Glutamatergic neuron (in vitro differentiated cells): ENCODE data around the gene AP2B1. TPM values are rescaled to one million over a fixed set of nuclear protein-coding genes. Genes with fewer than 3 reads are reported as not detected.

Experiments used
- DNase-seq: peaks from one replicate; pipeline ENCODE4 v3.0.0; 2022
- H3K27ac Mint-ChIP-seq: one replicate; pipeline ENCODE4 v1.8.0; 2020; ENCODE audit warnings: mild to moderate bottlenecking, mixed read lengths, inconsistent platforms; ENCODE audit not compliant: unreplicated experiment
- H3K27me3 Mint-ChIP-seq: one replicate; pipeline ENCODE4 v1.8.0; 2020; ENCODE audit warnings: mild to moderate bottlenecking, moderate library complexity, mixed read lengths, inconsistent platforms; ENCODE audit not compliant: unreplicated experiment
- H3K36me3 Mint-ChIP-seq: one replicate; pipeline ENCODE4 v1.8.0; 2020; ENCODE audit warnings: mild to moderate bottlenecking, mixed read lengths, inconsistent platforms; ENCODE audit not compliant: unreplicated experiment
- H3K4me1 Mint-ChIP-seq: one replicate; pipeline ENCODE4 v1.8.0; 2020; ENCODE audit warnings: mild to moderate bottlenecking, low read depth, mixed read lengths, inconsistent platforms; ENCODE audit not compliant: unreplicated experiment
- H3K4me3 Mint-ChIP-seq: one replicate; pipeline ENCODE4 v1.8.0; 2020; ENCODE audit warnings: mild to moderate bottlenecking, mixed read lengths, inconsistent platforms; ENCODE audit not compliant: unreplicated experiment
- H3K9me3 Mint-ChIP-seq: one replicate; pipeline ENCODE4 v1.8.0; 2020; ENCODE audit warnings: mild to moderate bottlenecking, moderate library complexity, mixed read lengths, inconsistent platforms; ENCODE audit not compliant: unreplicated experiment
- total RNA-seq: library from RNA; stranded (reverse); fragmentation: NEBNext Ultra II Directional; extraction: Animal tissue kit (Norgen Biotek cat#: 25700); gene quantifications from one replicate; pipeline ENCODE4 v1.2.1, GENCODE V29; 2021; ENCODE audit not compliant: unreplicated experiment
- TF ChIP-seq, protein P1 (sequence below): fragments of 200-600 bp; sonication (generic); IDR thresholded peaks from one replicate; pipeline ENCODE4 v1.5.0; 2021; ENCODE audit not compliant: partially characterized antibody, unreplicated experiment

AP2B1 gene
- total RNA-seq, 1 donor from 2014 or later, result 316 TPM

DNA sequence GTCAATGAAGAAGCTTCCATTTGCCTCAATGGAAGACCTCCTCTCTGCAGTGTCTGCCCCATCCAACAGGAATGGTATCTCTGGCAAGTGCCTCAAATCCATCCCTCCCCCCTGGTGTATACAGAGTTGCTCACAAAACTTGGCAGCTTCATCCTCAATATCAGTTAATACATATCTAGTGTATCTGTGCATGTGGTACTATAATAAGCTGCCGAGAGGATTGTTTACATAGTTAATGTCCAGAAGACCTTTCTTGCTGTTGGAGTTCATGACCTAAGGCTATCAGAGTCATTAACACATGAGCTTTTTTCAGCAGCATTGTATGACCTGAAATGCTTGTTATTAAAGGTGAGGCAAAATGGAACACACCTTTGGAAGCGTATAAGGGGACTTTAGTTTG is 130.4 kb downstream of the AP2B1 start:
- H3K9me3 Mint-ChIP-seq, result no peaks in the 10 kb centered on the region
- TF ChIP-seq, protein P1, sequence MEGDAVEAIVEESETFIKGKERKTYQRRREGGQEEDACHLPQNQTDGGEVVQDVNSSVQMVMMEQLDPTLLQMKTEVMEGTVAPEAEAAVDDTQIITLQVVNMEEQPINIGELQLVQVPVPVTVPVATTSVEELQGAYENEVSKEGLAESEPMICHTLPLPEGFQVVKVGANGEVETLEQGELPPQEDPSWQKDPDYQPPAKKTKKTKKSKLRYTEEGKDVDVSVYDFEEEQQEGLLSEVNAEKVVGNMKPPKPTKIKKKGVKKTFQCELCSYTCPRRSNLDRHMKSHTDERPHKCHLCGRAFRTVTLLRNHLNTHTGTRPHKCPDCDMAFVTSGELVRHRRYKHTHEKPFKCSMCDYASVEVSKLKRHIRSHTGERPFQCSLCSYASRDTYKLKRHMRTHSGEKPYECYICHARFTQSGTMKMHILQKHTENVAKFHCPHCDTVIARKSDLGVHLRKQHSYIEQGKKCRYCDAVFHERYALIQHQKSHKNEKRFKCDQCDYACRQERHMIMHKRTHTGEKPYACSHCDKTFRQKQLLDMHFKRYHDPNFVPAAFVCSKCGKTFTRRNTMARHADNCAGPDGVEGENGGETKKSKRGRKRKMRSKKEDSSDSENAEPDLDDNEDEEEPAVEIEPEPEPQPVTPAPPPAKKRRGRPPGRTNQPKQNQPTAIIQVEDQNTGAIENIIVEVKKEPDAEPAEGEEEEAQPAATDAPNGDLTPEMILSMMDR, result no peak
- peaks cover 2% of the 10 kb centered on the region for H3K4me1 Mint-ChIP-seq
- H3K4me3 Mint-ChIP-seq, result no peak overlapping the region
- no peak overlapping the region for H3K27ac Mint-ChIP-seq
- DNase-seq, result no peak
- no peaks in the 10 kb centered on the region for H3K36me3 Mint-ChIP-seq
- no peaks in the 10 kb centered on the region for H3K27me3 Mint-ChIP-seq

DNA sequence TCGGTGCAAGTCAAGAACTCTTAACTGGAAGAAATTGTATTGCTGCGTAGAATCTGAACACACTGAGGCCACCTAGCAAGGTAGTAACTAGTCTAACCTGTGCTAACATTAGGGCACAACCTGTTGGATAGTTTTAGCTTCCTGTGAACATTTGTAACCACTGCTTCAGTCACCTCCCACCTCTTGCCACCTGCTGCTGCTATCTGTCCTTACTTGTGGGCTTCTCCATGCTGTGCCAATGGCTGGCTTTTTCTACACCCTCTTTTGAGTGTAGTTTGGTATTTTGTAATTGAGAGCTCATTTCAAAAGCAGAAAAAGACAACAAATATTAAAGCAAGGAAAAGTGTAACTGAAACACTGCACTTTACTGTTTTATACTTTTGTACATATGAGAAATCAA is 136.6 kb downstream of the AP2B1 start:
- TF ChIP-seq, protein P1, result no peak
- peaks cover 12% of the 10 kb centered on the region for H3K4me1 Mint-ChIP-seq
- H3K27me3 Mint-ChIP-seq, result no peaks in the 10 kb centered on the region
- H3K9me3 Mint-ChIP-seq, result peaks cover 2% of the 10 kb centered on the region
- peaks cover 4% of the 10 kb centered on the region for H3K36me3 Mint-ChIP-seq
- no peak overlapping the region for H3K4me3 Mint-ChIP-seq
- no peak for DNase-seq
- H3K27ac Mint-ChIP-seq, result no peak overlapping the region

GRCh38 chr17:35725058-35725457 is 137.9 kb downstream of the AP2B1 start:
- TF ChIP-seq, protein P1, result no peak
- DNase-seq, result no peak
- H3K9me3 Mint-ChIP-seq, result peaks cover 2% of the 10 kb centered on the region
- peaks cover 4% of the 10 kb centered on the region for H3K36me3 Mint-ChIP-seq
- H3K4me1 Mint-ChIP-seq, result peaks cover 12% of the 10 kb centered on the region
- no peak overlapping the region for H3K4me3 Mint-ChIP-seq
- no peak overlapping the region for H3K27ac Mint-ChIP-seq
- H3K27me3 Mint-ChIP-seq, result no peaks in the 10 kb centered on the region

- TF ChIP-seq, protein P1, result no peak
- peaks cover 4% of the 10 kb centered on the region for H3K36me3 Mint-ChIP-seq
- H3K4me1 Mint-ChIP-seq, result peaks cover 13% of the 10 kb centered on the region
- DNase-seq, result no peak
- no peak overlapping the region for H3K27ac Mint-ChIP-seq
- H3K9me3 Mint-ChIP-seq, result peaks cover 2% of the 10 kb centered on the region
- no peaks in the 10 kb centered on the region for H3K27me3 Mint-ChIP-seq
- no peak overlapping the region for H3K4me3 Mint-ChIP-seq
These were observed 138.6 kb downstream of the AP2B1 start for GRCh38 chr17:35725802-35726126.

GRCh38 chr17:35726127-35726952 is 139.2 kb downstream of the AP2B1 start:
- no peak overlapping the region for H3K27ac Mint-ChIP-seq
- peaks cover 17% of the 10 kb centered on the region for H3K4me1 Mint-ChIP-seq
- peak; percentile 67 for DNase-seq
- TF ChIP-seq, protein P1, result no peak
- no peaks in the 10 kb centered on the region for H3K27me3 Mint-ChIP-seq
- peaks cover 4% of the 10 kb centered on the region for H3K36me3 Mint-ChIP-seq
- no peak overlapping the region for H3K4me3 Mint-ChIP-seq
- peaks cover 2% of the 10 kb centered on the region for H3K9me3 Mint-ChIP-seq
